Posterior cingulate gyrus (tissue), 11 donors: ENCODE results near the gene GATAD2B.
"Not testable (repeated sequence)": the region's sequence is repeated elsewhere in the genome, so short reads cannot be mapped to it uniquely, and the experiment has no call there.

Experiments
- DNase-seq, 10 donors: peaks; one replicate each; pipeline versions ENCODE4 v3.0.0 to v3.0.0-alpha.2; 2020 to 2021; ENCODE audit warnings: mixed read lengths in 3 of 10
- intact Hi-C: fragments of 100-400 bp; cut with DNase I; formaldehyde crosslinking; loops from one replicate; pipeline ENCODE4 v1.15.1; 2023

GATAD2B gene

DNA sequence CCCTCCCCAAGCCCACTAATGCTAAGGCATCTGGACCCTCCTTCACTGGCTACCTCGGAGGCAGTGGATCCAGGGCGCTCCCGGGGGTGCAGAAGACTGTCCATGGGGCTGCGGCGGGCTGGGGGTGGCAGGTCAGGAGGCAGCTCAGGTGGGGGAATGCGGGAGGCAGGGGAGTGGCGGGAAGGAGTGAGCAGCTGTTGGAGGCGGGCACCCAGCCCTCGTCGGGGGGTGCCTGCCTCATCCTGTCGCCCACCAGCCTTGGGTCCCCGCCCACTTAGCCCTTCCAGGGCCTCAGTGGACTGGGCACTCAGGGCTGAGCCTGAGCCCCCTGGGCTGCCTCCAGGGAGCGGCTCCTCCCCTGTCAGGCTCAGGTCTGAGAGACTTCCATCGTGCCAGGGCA, 10.7 kb upstream of the GATAD2B start:
- intact Hi-C loops = no loop called here
- DNase-seq = peak in 1 of 10 donors; percentile 79

DNA sequence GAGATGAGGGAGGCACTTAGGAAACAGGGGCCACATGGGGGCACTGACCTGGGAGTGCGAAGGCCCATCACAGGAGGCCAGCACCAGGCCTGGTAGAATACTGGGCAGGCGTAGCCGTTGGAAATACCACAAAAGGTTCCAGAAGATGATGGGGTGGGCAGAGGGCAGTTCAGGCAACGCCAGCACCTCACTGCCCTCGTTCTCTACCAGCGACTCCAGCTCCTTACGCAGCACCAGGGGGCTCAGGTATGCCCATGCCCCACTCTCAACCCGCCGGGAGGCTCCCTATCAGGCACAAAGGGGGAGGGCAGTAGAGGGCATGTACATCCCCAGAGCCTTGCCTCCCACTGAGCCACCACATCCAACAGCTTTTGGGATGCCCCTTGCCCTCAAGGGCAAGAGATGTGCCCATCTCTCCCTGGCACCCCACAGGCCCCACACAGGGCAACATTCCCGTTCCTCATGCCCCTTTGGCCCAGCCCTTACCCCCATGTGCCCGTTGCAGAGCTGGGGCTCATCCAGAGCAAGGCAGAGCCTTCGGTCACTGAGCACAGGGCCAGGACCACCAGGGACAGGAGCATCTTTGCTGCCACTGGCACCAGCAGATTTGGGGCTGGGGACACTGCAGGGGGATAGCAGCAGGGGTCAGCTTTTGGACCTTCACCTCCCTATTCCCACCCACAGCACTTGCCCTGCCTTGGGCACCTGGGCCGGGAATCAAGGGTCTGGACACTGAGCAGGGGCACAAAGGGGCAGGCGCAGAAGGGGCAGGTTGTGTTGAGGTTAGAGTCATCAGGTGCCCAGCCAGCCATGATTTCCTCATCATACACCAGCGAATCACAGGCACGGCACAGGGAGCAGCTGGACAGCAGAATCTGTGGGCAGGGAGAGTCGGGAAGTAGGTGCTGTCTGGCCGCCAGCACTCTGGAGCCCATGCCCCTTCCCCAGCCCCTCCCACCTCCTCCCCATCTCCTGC, 9.7 kb upstream of the GATAD2B start:
- intact Hi-C loops = no loop called here
- peak in 1 of 10 donors; percentile 62 for DNase-seq

GRCh38 chr1:153929981-153930948, 7.5 kb upstream of the GATAD2B start:
- intact Hi-C loops = no loop called here
- peak in 2 of 10 donors; percentile 34 to 55 for DNase-seq

DNA sequence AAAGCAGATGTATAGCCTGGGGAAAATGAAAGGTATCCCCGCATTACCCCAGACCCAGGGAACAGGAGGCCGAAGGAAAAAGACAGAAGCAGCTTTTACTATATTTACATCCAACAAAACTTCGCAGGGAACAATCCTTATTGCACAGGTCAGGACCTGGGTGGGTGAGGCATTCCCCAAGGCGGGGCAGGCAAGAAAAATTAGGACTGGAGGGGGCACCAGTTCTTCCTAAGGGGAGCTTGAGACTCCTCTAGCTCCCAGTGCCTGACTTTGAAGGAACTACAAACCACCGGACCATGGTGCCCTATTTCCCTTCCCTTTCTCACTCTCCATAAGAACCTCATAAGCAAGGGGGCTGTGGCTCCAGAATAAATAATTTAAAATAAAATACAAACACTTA, 6.7 kb upstream of the GATAD2B start:
- DNase-seq = peak in 1 of 10 donors; percentile 55
- intact Hi-C loops = no loop called here

GRCh38 chr1:153928791-153929341, 6.1 kb upstream of the GATAD2B start:
- intact Hi-C loops = no loop called here
- DNase-seq = peak in 9 of 10 donors; percentile 53 to 96 (median 67)

- DNase-seq = no peak
- intact Hi-C loops = no loop called here
These were observed 5.5 kb upstream of the GATAD2B start for GRCh38 chr1:153928245-153928644.

DNA sequence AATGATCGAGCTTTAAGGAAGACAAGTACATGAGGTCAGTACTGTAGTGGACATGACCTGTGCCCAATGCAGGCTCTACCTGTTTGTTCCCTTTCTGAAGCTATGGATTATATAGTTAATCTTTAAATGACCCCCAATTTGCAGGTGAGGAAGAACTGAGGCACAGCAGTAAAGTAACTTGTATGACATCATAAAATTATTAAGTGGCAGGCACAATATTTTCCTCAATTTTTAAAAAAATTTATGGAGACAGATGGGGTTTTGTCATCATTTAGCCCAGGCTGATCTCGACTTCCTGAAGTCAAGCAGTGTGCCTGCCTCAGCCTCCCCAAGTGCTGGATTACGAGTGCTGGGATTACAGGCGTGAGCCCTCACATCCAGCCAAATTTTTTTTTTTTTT, 3.6 kb upstream of the GATAD2B start:
- intact Hi-C loops = no loop called here
- DNase-seq = peak in 2 of 10 donors; percentile 23 to 68

- peak in 5 of 10 donors; percentile 28 to 80 (median 41) for DNase-seq
- intact Hi-C loops = loop anchor here (2.0 kb wide), 1 partner anchor 42 kb away; no protein-coding TSS in a partner anchor
These were observed 448 bp downstream of the GATAD2B start for GRCh38 chr1:153922076-153922971.

- DNase-seq = peak in 1 of 10 donors; percentile 41
- intact Hi-C loops = loop anchor here (2.0 kb wide), 1 partner anchor 41 kb away; no protein-coding TSS in a partner anchor
These were observed 1.0 kb downstream of the GATAD2B start for GRCh38 chr1:153921803-153922075.

- intact Hi-C loops = no loop called here
- DNase-seq = no peak
These were observed 1.5 kb downstream of the GATAD2B start for GRCh38 chr1:153921080-153921802.

- DNase-seq = peak in 1 of 10 donors; percentile 41
- intact Hi-C loops = no loop called here
These were observed 2.6 kb downstream of the GATAD2B start for GRCh38 chr1:153919876-153920852.

- no peak for DNase-seq
- intact Hi-C loops = no loop called here
These were observed 6.5 kb downstream of the GATAD2B start for GRCh38 chr1:153916297-153916696.

DNA sequence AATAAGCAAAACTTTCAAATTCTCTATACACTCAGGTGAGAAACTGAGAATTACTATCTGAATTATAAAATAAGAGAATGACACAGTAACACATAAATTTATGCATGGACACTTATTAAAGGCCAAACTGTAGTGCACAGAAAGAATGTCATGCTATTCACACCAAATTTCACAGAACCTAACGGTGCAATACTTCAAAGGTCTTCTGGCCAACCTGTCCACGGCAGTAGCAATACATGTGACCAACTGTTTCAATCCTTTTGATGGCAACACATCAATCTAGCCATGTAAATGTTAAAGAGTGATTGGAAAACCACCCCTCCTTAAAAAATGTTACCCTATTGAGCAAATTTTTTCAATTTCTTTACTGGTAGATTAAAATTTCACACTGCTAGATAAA, 10.4 kb downstream of the GATAD2B start:
- intact Hi-C loops = no loop called here
- no peak for DNase-seq

DNA sequence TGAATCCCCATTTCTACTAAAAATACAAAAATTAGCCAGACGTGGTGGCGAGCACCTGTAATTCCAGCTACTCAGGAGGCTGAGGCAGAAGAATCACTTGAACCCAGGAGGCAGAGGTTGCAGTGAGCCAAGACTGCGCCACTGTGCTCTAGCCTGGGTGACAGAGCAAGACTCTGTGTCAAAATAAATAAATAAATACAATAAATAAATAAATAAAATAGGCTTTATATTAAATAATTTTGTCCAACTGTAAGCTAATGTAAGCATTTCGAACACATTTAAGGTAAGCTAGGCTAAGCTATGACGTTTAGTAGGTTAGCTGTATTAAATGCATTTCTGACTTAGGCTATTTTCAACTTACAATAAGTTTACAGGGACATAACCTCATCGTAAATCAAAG, 12.2 kb downstream of the GATAD2B start:
- DNase-seq, intact Hi-C loops: not testable (repeated sequence)

DNA sequence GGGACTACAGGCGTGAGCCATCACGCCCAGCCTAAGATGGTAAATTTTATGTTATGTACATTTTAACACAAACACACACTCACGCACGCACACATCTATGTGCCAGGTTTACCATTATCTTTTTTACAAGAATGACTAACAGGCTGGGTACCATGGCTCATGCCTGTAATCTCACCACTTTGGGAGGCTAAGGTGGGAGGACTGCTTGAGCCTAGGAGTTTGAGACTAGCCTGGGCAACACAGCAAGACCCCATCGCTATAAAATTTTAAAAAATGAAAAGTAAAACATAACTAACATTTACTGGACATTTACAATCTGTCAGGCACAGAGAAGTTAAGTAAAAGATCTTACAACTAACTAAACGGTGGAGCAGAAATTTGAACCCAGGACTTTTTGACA, 14.7 kb downstream of the GATAD2B start:
- intact Hi-C loops = no loop called here
- no peak for DNase-seq

DNA sequence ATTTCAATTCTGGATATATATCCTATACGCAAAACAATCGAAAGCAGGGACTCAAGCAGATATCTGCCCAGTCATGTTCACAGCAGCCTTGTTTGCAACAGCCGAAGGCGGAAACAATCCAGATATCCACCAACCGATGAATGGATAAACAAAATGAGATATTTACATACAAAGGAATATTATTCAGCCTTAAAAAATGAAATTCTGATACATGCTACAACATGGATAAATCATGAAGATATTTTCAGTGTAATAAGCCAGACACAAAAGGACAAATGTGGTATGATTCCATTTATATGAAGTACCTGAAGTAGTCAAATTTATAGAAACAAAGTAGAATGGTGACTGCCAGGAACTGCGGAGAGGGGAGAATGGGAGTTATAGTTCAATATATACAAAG, 15.6 kb downstream of the GATAD2B start:
- intact Hi-C loops = no loop called here
- DNase-seq = no peak

DNA sequence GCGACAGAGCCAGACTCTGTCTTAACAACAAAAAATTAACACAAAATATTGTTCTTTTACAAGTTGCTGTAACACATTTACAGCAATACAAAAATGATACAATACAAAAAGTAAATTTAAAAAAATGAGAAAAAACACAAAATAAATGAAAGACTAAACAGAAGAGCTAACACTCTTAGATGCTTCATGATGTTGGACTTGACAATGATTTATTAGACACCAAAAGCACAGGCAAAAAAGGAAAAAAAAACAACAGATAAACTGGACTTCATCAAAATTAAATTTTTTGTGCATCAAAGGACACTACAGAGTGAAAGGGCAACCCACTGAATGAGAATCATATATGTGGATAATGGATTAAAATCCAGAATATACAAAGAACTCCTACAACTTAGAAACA, 16.4 kb downstream of the GATAD2B start:
- no peak for DNase-seq
- intact Hi-C loops = no loop called here

DNA sequence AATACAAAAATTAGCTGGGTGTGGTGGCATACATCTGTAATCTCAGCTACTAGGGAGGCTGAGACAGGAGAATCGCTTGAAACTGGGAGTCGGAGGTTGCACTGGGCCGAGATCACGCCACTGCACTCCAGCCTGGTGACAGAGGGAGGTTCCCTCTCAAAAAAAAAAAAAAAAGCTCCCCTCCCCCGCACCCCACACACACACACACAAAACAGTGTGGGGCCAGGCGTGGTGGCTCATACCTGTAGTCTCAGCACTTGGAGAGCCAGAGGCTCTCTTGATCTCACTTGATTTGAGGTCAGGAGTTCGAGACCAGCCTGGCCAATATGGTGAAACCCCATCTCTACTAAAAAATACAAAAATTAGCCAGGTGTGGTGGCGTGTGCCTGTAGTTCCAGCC, 16.9 kb downstream of the GATAD2B start:
- intact Hi-C loops, DNase-seq: not testable (repeated sequence)
